ENCODE results near the gene ASTN2. TPM values are rescaled to one million over a fixed set of nuclear protein-coding genes. Genes with fewer than 3 reads are reported as not detected.

The ASTN2 gene
- total RNA-seq, 4 donors from 2014 or later: 3.3 to 10.2 (median 6.3) TPM

DNA sequence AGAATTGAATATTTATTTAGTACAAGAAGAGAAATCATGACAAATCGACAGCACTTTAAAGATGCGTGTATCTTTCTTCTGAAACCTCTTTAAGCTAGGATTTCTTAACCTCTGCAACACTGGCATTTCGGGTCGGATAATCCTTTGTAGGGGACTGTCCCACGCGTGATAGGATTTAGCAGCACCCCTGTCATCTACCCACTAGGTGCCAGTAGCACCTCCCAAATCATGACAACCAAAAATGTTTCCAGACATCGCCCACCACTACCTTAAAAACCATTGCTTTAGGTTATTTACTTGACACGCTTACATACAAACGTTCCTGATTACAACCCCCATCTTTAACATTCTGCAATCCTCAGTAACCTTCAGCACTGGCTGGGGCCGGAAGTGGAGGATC, 504.7 kb downstream of the ASTN2 start:
- DNase-seq: no peak
- H3K27ac ChIP-seq: no peak overlapping the region
- no peaks in the 10 kb centered on the region for H3K4me1 ChIP-seq
- no peaks in the 10 kb centered on the region for H3K9me3 ChIP-seq
- no peaks in the 10 kb centered on the region for H3K27me3 ChIP-seq
- H3K36me3 ChIP-seq: no peaks in the 10 kb centered on the region
- no peak for TF ChIP-seq POLR2A (IDR thresholded peaks at IDR 0.05)
- TF ChIP-seq, protein P1, sequence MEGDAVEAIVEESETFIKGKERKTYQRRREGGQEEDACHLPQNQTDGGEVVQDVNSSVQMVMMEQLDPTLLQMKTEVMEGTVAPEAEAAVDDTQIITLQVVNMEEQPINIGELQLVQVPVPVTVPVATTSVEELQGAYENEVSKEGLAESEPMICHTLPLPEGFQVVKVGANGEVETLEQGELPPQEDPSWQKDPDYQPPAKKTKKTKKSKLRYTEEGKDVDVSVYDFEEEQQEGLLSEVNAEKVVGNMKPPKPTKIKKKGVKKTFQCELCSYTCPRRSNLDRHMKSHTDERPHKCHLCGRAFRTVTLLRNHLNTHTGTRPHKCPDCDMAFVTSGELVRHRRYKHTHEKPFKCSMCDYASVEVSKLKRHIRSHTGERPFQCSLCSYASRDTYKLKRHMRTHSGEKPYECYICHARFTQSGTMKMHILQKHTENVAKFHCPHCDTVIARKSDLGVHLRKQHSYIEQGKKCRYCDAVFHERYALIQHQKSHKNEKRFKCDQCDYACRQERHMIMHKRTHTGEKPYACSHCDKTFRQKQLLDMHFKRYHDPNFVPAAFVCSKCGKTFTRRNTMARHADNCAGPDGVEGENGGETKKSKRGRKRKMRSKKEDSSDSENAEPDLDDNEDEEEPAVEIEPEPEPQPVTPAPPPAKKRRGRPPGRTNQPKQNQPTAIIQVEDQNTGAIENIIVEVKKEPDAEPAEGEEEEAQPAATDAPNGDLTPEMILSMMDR (IDR thresholded peaks at IDR 0.05): no peak
- no peak overlapping the region for H3K4me3 ChIP-seq

DNA sequence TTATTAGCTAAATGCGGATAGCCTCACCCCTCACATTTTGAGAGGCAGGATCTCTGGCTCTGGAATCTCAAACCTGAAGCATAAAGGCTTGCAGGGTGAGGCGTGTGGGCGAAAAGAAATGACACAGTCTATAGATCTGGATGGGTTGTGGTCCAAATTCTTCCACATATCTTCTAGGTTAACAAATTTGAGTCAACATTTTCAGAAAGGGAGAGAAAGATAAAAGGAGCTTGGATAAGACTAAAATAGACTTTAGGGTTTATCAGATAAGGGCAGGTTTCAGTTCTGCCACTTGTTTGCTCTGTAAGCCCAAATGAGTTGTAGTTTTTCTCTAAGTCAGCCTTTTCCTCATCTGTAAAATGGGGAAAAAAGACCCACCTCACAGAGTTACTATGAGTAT, 506.9 kb downstream of the ASTN2 start:
- Histone ChIP-seq H3K27ac (no peak overlapping the region), H3K4me1 (no peaks in the 10 kb centered on the region), H3K9me3 (no peaks in the 10 kb centered on the region), H3K4me3 (no peak overlapping the region), H3K27me3 (no peaks in the 10 kb centered on the region), H3K36me3 (no peaks in the 10 kb centered on the region)
- no peak for DNase-seq
- no peak for TF ChIP-seq POLR2A (IDR thresholded peaks at IDR 0.05)
- TF ChIP-seq, protein P1 (IDR thresholded peaks at IDR 0.05): no peak

DNA sequence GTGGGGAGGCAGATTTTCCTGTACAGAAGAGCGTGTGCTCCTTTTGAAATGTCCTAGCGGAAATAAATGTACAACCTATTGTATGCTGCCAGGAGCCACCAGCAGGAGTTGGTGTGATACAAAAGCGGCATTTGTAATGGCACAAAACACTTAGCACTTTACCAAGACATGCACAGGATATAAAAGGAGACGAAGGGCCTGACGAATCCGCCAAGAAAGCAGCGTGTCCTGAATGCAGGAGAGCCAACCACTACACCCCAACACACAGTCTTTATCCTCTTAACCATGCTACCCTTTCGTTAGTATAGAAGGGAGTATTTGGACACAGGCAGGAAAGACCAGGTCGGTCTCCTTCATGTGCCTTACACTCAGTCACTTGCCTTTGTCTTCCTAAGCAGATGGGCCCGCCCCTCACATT, 509.7 kb downstream of the ASTN2 start:
- H3K27ac ChIP-seq: no peak overlapping the region
- H3K36me3 ChIP-seq: no peaks in the 10 kb centered on the region
- no peaks in the 10 kb centered on the region for H3K27me3 ChIP-seq
- no peaks in the 10 kb centered on the region for H3K4me1 ChIP-seq
- no peak for TF ChIP-seq POLR2A (IDR thresholded peaks at IDR 0.05)
- TF ChIP-seq, protein P1 (IDR thresholded peaks at IDR 0.05): no peak
- no peak for DNase-seq
- no peaks in the 10 kb centered on the region for H3K9me3 ChIP-seq
- H3K4me3 ChIP-seq: no peak overlapping the region

DNA sequence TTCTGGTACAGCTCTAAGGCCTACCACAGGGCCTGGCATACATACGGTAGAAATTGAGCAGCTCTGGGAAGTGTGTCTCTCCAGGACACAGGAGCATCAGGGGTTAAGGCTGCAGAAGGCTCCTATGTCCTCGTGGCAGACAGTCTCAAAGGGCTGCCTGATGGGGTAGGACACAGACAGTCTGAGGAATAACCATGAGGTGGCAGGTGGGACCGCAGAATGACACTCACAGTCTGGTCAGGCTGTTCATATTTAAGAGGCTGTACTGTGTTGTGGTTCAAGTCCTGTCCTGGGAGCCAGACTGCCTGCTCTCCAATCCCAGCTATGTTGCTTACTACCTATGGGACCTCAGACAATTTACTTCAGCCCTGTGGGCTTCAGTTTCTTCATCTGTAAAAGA, 510.7 kb downstream of the ASTN2 start:
- no peaks in the 10 kb centered on the region for H3K36me3 ChIP-seq
- H3K9me3 ChIP-seq: no peaks in the 10 kb centered on the region
- DNase-seq: no peak
- TF ChIP-seq, protein P1 (IDR thresholded peaks at IDR 0.05): no peak
- TF ChIP-seq POLR2A (IDR thresholded peaks at IDR 0.05): no peak
- H3K4me1 ChIP-seq: no peaks in the 10 kb centered on the region
- no peaks in the 10 kb centered on the region for H3K27me3 ChIP-seq
- no peak overlapping the region for H3K4me3 ChIP-seq
- H3K27ac ChIP-seq: no peak overlapping the region

DNA sequence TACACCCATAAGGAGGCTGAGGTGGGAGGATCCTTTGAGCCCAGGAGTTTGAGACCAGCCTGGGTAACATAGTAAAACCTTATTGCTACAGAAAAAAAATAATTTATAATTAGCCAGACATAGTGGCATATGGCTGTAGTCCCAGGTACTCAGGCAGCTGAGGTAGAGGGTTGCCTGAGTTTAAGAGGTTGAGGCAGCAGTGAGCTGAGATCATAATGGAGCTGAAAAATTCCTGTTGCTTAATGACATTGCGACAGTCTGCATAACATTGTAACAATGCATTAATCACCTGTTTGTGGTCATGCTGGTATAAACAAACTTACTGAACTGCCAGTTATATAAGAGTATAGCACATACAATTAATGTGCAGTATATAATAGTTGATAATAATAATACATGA, 513.6 kb downstream of the ASTN2 start:
- Histone ChIP-seq H3K36me3 (no peaks in the 10 kb centered on the region), H3K27me3 (no peaks in the 10 kb centered on the region), H3K4me1 (no peaks in the 10 kb centered on the region), H3K9me3 (no peaks in the 10 kb centered on the region), H3K4me3 (no peak overlapping the region), H3K27ac (no peak overlapping the region)
- TF ChIP-seq POLR2A (IDR thresholded peaks at IDR 0.05): no peak
- TF ChIP-seq, protein P1 (IDR thresholded peaks at IDR 0.05): no peak
- DNase-seq: no peak

DNA sequence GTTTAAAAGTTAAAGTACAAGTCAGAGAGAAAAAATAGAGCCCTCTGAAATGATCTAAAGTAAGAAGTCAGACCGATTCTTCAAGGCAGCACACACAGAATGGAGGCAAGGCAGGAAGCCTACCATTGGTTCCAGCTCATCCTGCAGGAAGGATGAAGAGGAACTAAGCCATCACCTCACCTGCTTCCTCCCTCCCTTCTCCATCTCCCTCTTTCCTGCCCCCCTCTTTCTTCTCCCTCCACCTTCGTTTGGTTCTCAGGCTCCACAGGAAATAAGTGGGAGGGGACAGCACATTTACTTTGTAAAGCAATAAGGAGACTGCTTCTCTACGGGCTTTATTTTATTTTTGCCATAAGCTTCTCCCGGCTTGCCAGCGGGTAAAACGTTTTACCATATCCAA, 514.3 kb downstream of the ASTN2 start:
- no peaks in the 10 kb centered on the region for H3K9me3 ChIP-seq
- TF ChIP-seq, protein P1 (IDR thresholded peaks at IDR 0.05): no peak
- no peak for TF ChIP-seq POLR2A (IDR thresholded peaks at IDR 0.05)

More for the DNA sequence above, 514.3 kb downstream of the ASTN2 start:
- Histone ChIP-seq H3K4me1 (no peaks in the 10 kb centered on the region), H3K27ac (no peak overlapping the region), H3K4me3 (no peak overlapping the region), H3K36me3 (no peaks in the 10 kb centered on the region), H3K27me3 (no peaks in the 10 kb centered on the region)
- no peak for DNase-seq

All from Peyer's patch (tissue), 4 donors.